Endothelial cell of umbilical vein (primary cell): Measurements from ENCODE around the gene UBE2F. TPM values are rescaled to one million over a fixed set of nuclear protein-coding genes. Genes with fewer than 3 reads are reported as not detected.
A peak's percentile ranks its signal among the peaks of the same experiment; 100 is the strongest.

Experiments
- BruUV-seq: library from RNA; stranded (reverse); fragments of 400-500 nt; replicated peaks from 2 replicates; lab custom pipeline; 2021; lab: Mats Ljungman, UMichigan
- CTCF ChIA-PET: fragments of 300-600, 350-600 bp; sonication (Branson Sonifier 250); formaldehyde crosslinking; loops from one replicate; lab custom pipeline; 2021; ENCODE audit warnings: antibody characterized with exemption, inconsistent platforms; lab: Charles Lee
- POLR2A ChIA-PET: fragments of 300-600, 350-600 bp; sonication (Branson Sonifier 250); formaldehyde crosslinking; loops from one replicate; lab custom pipeline; 2021; ENCODE audit warnings: antibody characterized with exemption, inconsistent platforms; lab: Charles Lee
- DNase-seq: peaks from one replicate; pipeline ENCODE4 v3.0.0-alpha.2; 2011; ENCODE audit warnings: low read depth, low spot score
- FAIRE-seq: peaks from 2 replicates; lab custom pipeline; 2011; peaks lifted over from hg19 to GRCh38; lab: Jason Lieb, UNC
- H2AFZ ChIP-seq: 2 replicates; pipeline ENCODE4 v1.6.0; 2012; ENCODE audit warnings: low read depth, low read length, control low read depth, inconsistent platforms
- H3K27ac ChIP-seq: 2 replicates; pipeline ENCODE4 v1.5.1; 2011; ENCODE audit warnings: low read depth, mild to moderate bottlenecking, control low read depth, low read length, moderate library complexity; ENCODE audit not compliant: insufficient read depth
- H3K27me3 ChIP-seq, 2 experiments: 2 replicates each; pipeline versions ENCODE4 v1.6.0 to v1.6.1; 2011; ENCODE audit warnings: low read length in 2 of 2, mixed read lengths in 1 of 2; ENCODE audit not compliant: control insufficient read depth in 2 of 2, insufficient read depth in 2 of 2
- H3K36me3 ChIP-seq, 2 experiments: 2 replicates in 1 of 2; 3 replicates in 1 of 2; pipeline ENCODE4 v1.5.1; 2011; ENCODE audit warnings: low read length in 2 of 2, mild to moderate bottlenecking in 1 of 2, moderate library complexity in 1 of 2; ENCODE audit not compliant: control insufficient read depth in 2 of 2, insufficient read depth in 2 of 2; ENCODE audit errors: extremely low read depth in 1 of 2
- H3K4me1 ChIP-seq: 3 replicates; pipeline ENCODE4 v1.5.1; 2011; ENCODE audit warnings: mild to moderate bottlenecking, low read length; ENCODE audit not compliant: control insufficient read depth, insufficient read depth; ENCODE audit errors: extremely low read depth
- H3K4me2 ChIP-seq: 2 replicates; pipeline ENCODE4 v1.6.1; 2011; ENCODE audit warnings: low read length, control low read depth, mixed read lengths; ENCODE audit not compliant: insufficient read depth
- H3K4me3 ChIP-seq, 3 experiments: fragments of 200-600 bp in 1 of 3; sonication (generic), shearing (Covaris generic) in 1 of 3; replicated peaks in 1 of 3; 2 replicates each; pipeline ENCODE4 v1.5.1; 2011 to 2016; ENCODE audit warnings: control low read depth in 3 of 3, low read length in 3 of 3, mild to moderate bottlenecking in 2 of 3, inconsistent platforms in 1 of 3, low read depth in 1 of 3, moderate library complexity in 1 of 3; ENCODE audit not compliant: insufficient read depth in 1 of 3
- H3K79me2 ChIP-seq: 2 replicates; pipeline ENCODE4 v1.6.0; 2012; ENCODE audit warnings: low read length, inconsistent platforms; ENCODE audit not compliant: control insufficient read depth, insufficient read depth
- H3K9ac ChIP-seq: replicated peaks from 2 replicates; pipeline ENCODE3; 2011; ENCODE audit warnings: low read length, control low read depth; ENCODE audit not compliant: insufficient read depth; ENCODE audit errors: extremely low read depth
- H3K9me1 ChIP-seq: replicated peaks from 3 replicates; pipeline ENCODE4 v1.6.0; 2011; ENCODE audit warnings: mild to moderate bottlenecking, low read length; ENCODE audit not compliant: control insufficient read depth, insufficient read depth; ENCODE audit errors: extremely low read depth
- H3K9me3 ChIP-seq: replicated peaks from 2 replicates; pipeline ENCODE4 v1.5.1; 2012; ENCODE audit warnings: low read length, inconsistent platforms; ENCODE audit not compliant: control insufficient read depth, insufficient read depth
- H4K20me1 ChIP-seq: replicated peaks from 2 replicates; pipeline ENCODE3; 2011; ENCODE audit warnings: mild to moderate bottlenecking, low read length; ENCODE audit not compliant: control insufficient read depth, insufficient read depth; ENCODE audit errors: extremely low read depth
- CTCF ChIP-seq, 2 donors: IDR thresholded peaks; 1 replicate in 1 of 2; 2 replicates in 1 of 2; pipeline ENCODE4 v1.5.1; 2011; ENCODE audit warnings: low read length in 2 of 2, mild to moderate bottlenecking in 2 of 2, moderate library complexity in 2 of 2, control low read depth in 1 of 2, inconsistent platforms in 1 of 2, low read depth in 1 of 2; ENCODE audit not compliant: insufficient read depth in 1 of 2; ENCODE audit errors: extremely low read depth in 1 of 2
- EZH2 ChIP-seq: IDR thresholded peaks from 2 replicates; pipeline ENCODE4 v1.6.1; 2012; ENCODE audit warnings: borderline replicate concordance, low read depth, mild to moderate bottlenecking, moderate library complexity, low read length, inconsistent platforms; ENCODE audit not compliant: severe bottlenecking
- FOS ChIP-seq: IDR thresholded peaks from 2 replicates; pipeline ENCODE4 v1.6.1; 2011; ENCODE audit warnings: mild to moderate bottlenecking, low read length, moderate library complexity, borderline replicate concordance; ENCODE audit not compliant: insufficient read depth
- GATA2 ChIP-seq: IDR thresholded peaks from 2 replicates; pipeline ENCODE4 v1.7.0; 2011; ENCODE audit warnings: low read depth, mild to moderate bottlenecking, moderate library complexity, mixed read lengths, low read length; ENCODE audit not compliant: insufficient read length, insufficient read depth
- JUN ChIP-seq: IDR thresholded peaks from 2 replicates; pipeline ENCODE4 v1.6.1; 2011; ENCODE audit warnings: borderline replicate concordance, low read depth; ENCODE audit not compliant: insufficient read length, insufficient read depth
- MYC ChIP-seq: IDR thresholded peaks from one replicate; pipeline ENCODE4 v1.6.1; 2011; ENCODE audit warnings: mild to moderate bottlenecking, low read depth, low read length
- POLR2A ChIP-seq: IDR thresholded peaks from 2 replicates; pipeline ENCODE4 v1.6.1; 2012; ENCODE audit warnings: low read depth, mild to moderate bottlenecking, control low read depth, low read length
- POLR2AphosphoS5 ChIP-seq: IDR thresholded peaks from 2 replicates; pipeline ENCODE4 v1.6.1; 2012; ENCODE audit warnings: low read depth, mild to moderate bottlenecking, control low read depth, low read length, moderate library complexity; ENCODE audit not compliant: insufficient read depth
- dilution Hi-C: fragments of 300-500 bp; cut with MboI; formaldehyde crosslinking; loops from one replicate; pipeline ENCODE4 v1.15.0; 2019; ENCODE audit warnings: low sequenced_read_pairs; ENCODE audit not compliant: extremely low pct_ligation_motif_present
- intact Hi-C: fragments of 100-400 bp; cut with micrococcal nuclease; formaldehyde crosslinking; loops from one replicate; pipeline ENCODE4 v1.10.0; 2022
- polyA plus RNA-seq, 4 experiments: library from polyadenylated mRNA; depleted of rRNA in 3 of 4; stranded (reverse) in 3 of 4; unstranded in 1 of 4; fragments of >200 nt; gene quantifications; 2 replicates each; pipeline versions ENCODE4 v1.2.1 to v1.2.3, GENCODE V29; 2011 to 2012; ENCODE audit warnings: missing spikeins in 1 of 4
- total RNA-seq: library from RNA; stranded (reverse); gene quantifications from 2 replicates; pipeline ENCODE4 v1.2.3, GENCODE V29; 2021
- TF ChIP-seq, protein P1 (sequence below): IDR thresholded peaks from 2 replicates; pipeline ENCODE4 v1.6.1; 2011; ENCODE audit not compliant: insufficient read depth, insufficient read length

UBE2F gene
- total and polyA plus RNA-seq, 2 donors (not counting 3 experiments of a cell fraction or from before 2014, with no cell fraction given), result 42.3 to 45.6 TPM

DNA sequence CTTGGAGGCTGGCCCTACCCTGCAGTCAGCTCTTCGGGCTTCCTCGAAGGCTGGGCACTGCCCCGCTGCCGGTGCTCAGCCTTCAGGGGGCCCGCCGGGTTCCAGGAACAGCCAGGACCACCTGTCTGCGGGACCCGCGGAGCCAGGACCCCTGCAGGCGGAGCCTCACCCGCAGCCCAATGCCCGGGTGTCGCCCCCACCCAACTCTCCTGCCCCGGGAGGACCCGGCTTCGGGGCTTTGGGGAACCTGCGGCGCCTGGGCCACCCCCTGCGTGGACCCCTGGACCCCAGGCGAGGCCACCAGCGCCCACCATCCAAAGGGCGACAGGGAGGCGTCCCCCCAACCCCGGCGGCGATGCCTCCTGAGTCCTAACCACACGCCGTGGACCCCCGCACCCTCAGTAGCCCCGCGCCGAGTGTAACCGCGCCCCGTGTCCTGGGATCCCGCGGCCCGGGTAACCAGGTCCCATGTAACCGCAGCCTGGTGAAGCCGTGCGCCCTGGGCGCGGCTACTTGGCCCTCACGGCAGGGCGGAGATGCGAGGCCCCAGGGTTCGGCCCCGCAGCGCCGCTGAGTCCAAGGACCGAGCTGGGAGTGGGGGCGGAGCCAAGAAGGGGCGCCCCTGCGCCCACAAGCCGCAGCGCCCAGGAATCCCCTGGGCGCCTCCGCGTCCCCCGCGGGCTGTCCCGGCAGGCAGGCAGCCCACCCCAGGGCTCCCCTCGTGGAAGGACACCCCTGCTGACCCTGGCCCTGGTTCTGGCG, 11.0 kb upstream of the UBE2F start:
- Histone ChIP-seq H3K4me3 (no peak overlapping the region), H2AFZ (no peak overlapping the region)

DNA sequence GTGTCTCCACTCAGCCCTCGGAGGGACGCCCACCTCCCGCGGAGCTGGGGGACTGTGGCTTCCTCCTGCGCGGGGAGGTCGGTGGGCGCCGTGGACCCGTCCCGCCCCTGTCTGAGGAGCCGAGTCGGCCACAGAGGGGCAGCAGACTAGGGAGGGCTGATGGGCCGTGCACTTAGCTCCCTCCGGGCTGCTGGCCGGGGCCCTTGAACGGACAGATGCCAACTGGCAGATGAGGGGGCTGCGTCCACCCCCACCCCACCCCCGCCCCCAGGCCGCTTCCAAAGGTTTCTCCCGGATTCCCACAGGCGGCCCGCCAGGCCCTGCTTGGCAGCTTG, 10.4 kb upstream of the UBE2F start:
- no peak for TF ChIP-seq GATA2
- TF ChIP-seq FOS, result no peak
- TF ChIP-seq EZH2, result no peak
- no peak for TF ChIP-seq POLR2A
- TF ChIP-seq JUN, result no peak
- no peak for TF ChIP-seq POLR2AphosphoS5
- TF ChIP-seq, protein P1, sequence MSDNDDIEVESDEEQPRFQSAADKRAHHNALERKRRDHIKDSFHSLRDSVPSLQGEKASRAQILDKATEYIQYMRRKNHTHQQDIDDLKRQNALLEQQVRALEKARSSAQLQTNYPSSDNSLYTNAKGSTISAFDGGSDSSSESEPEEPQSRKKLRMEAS, result no peak
- no peak for TF ChIP-seq MYC
- no peak for TF ChIP-seq CTCF (IDR thresholded peaks at IDR 0.05; ENCODE audit: extremely low read depth in 1 of 2, insufficient read depth in 1 of 2, low read depth in 1 of 2, low read length in 2 of 2)
- H3K79me2 ChIP-seq, result no peaks in the 10 kb centered on the region
- no peak for FAIRE-seq
- no peaks in the 10 kb centered on the region for H3K9me1 ChIP-seq
- H3K36me3 ChIP-seq, result no peaks in the 10 kb centered on the region
- no peak overlapping the region for H2AFZ ChIP-seq
- BruUV-seq, result no TSS peak
- no peak overlapping the region for H3K4me3 ChIP-seq
- no peak overlapping the region for H3K9ac ChIP-seq
- intact Hi-C loops, result no loop called here
- no peak for DNase-seq
- H4K20me1 ChIP-seq, result no peaks in the 10 kb centered on the region
- dilution Hi-C loops, result no loop called here
- H3K9me3 ChIP-seq, result no peaks in the 10 kb centered on the region
- H3K27ac ChIP-seq, result no peak overlapping the region
- CTCF ChIA-PET, result no interaction called here
- no peaks in the 10 kb centered on the region for H3K4me1 ChIP-seq
- peaks cover 23 to 30% of the 10 kb centered on the region in 2 experiments for H3K27me3 ChIP-seq
- POLR2A ChIA-PET, result no interaction called here
- H3K4me2 ChIP-seq, result no peak overlapping the region

More for the DNA sequence above, 11.0 kb upstream of the UBE2F start:
- Histone ChIP-seq H3K9me1 (no peaks in the 10 kb centered on the region), H3K4me2 (no peak overlapping the region), H3K9me3 (no peaks in the 10 kb centered on the region), H3K9ac (no peak overlapping the region), H4K20me1 (no peaks in the 10 kb centered on the region), H3K27me3 (peaks cover 23 to 30% of the 10 kb centered on the region in 2 experiments), H3K79me2 (no peaks in the 10 kb centered on the region), H3K4me1 (no peaks in the 10 kb centered on the region), H3K36me3 (no peaks in the 10 kb centered on the region), H3K27ac (no peak overlapping the region)
- no TSS peak for BruUV-seq
- DNase-seq (no peak), FAIRE-seq (no peak)
- dilution Hi-C loops, result no loop called here
- ChIA-PET CTCF (no interaction called here), POLR2A (no interaction called here)
- TF ChIP-seq, protein P1, result no peak
- no peak for TF ChIP-seq POLR2A
- peak; percentile 34 for TF ChIP-seq EZH2
- TF ChIP-seq POLR2AphosphoS5, result no peak
- intact Hi-C loops, result no loop called here
